A172 (cell line): Measurements from ENCODE around the gene ASCC1. TPM values are rescaled to one million over a fixed set of nuclear protein-coding genes. Genes with fewer than 3 reads are reported as not detected.
A peak's percentile ranks its signal among the peaks of the same experiment; 100 is the strongest.

ENCODE experiments used
- DNase-seq: peaks from one replicate; pipeline ENCODE4 v3.0.0-alpha.2; 2015; ENCODE audit warnings: low spot score
- total RNA-seq: library from RNA; depleted of rRNA; stranded (reverse); fragments of >200 nt; shearing (Covaris generic); gene quantifications from 2 replicates; pipeline ENCODE4 v1.2.3, GENCODE V29; 2014

Gene ASCC1
- total RNA-seq, 1 experiment from 2014 or later = 30.0 TPM

GRCh38 chr10:72083790-72084459, 132.2 kb downstream of the ASCC1 start:
- no peak for DNase-seq

- no peak for DNase-seq
These were observed 133.0 kb downstream of the ASCC1 start for GRCh38 chr10:72082856-72083789.

- no peak for DNase-seq
These were observed 134.1 kb downstream of the ASCC1 start for GRCh38 chr10:72081772-72082590.

GRCh38 chr10:72081210-72081609, 134.9 kb downstream of the ASCC1 start:
- no peak for DNase-seq

GRCh38 chr10:72080042-72080975, 135.8 kb downstream of the ASCC1 start:
- no peak for DNase-seq

GRCh38 chr10:72079356-72079755, 136.7 kb downstream of the ASCC1 start:
- no peak for DNase-seq

GRCh38 chr10:72077275-72077990, 138.6 kb downstream of the ASCC1 start:
- DNase-seq = no peak

GRCh38 chr10:72076756-72077155, 139.3 kb downstream of the ASCC1 start:
- DNase-seq = no peak

- no peak for DNase-seq
These were observed 140.5 kb downstream of the ASCC1 start for GRCh38 chr10:72075376-72076115.

- no peak for DNase-seq
These were observed 141.3 kb downstream of the ASCC1 start for GRCh38 chr10:72074574-72075375.

- no peak for DNase-seq
These were observed 142.1 kb downstream of the ASCC1 start for GRCh38 chr10:72073708-72074573.

- no peak for DNase-seq
These were observed 143.4 kb downstream of the ASCC1 start for GRCh38 chr10:72072639-72073038.

- no peak for DNase-seq
These were observed 144.0 kb downstream of the ASCC1 start for GRCh38 chr10:72072046-72072445.

- no peak for DNase-seq
These were observed 146.1 kb downstream of the ASCC1 start for GRCh38 chr10:72069751-72070526.

- peak; percentile 32 for DNase-seq
These were observed 147.1 kb downstream of the ASCC1 start for GRCh38 chr10:72068901-72069446.

- DNase-seq = no peak
These were observed 147.8 kb downstream of the ASCC1 start for GRCh38 chr10:72068126-72068765.
